Neural cell (in vitro differentiated cells): ENCODE measurements around the gene GRP. TPM values are rescaled to one million over a fixed set of nuclear protein-coding genes. Genes with fewer than 3 reads are reported as not detected.

ENCODE experiments used
- H2AFZ ChIP-seq: fragments of 200-600, 300-800 bp; sonication (generic), shearing (Covaris generic); 2 replicates; pipeline ENCODE4 v1.6.0; 2014; ENCODE audit warnings: low read depth, mild to moderate bottlenecking, antibody characterized with exemption, low read length, moderate library complexity
- H3F3A ChIP-seq: fragments of 200-600 bp; shearing (Covaris generic); 2 replicates; pipeline ENCODE4 v1.6.1; 2016; ENCODE audit warnings: mild to moderate bottlenecking, moderate library complexity, mixed read lengths, antibody characterized with exemption, low read length; ENCODE audit not compliant: insufficient read depth, poor library complexity, severe bottlenecking
- H3K27ac ChIP-seq: fragments of 200-600, 300-800 bp; sonication (generic), shearing (Covaris generic); 2 replicates; pipeline ENCODE4 v1.5.1; 2014; ENCODE audit warnings: mild to moderate bottlenecking, low read length, moderate library complexity
- H3K27me3 ChIP-seq: fragments of 300-800, 200-600 bp; sonication (generic), shearing (Covaris generic); 2 replicates; pipeline ENCODE4 v1.6.0; 2014; ENCODE audit warnings: mild to moderate bottlenecking, low read depth, low read length, moderate library complexity; ENCODE audit not compliant: insufficient read depth
- H3K36me3 ChIP-seq: fragments of 300-800, 200-600 bp; sonication (generic), shearing (Covaris generic); 2 replicates; pipeline ENCODE4 v1.5.1; 2014; ENCODE audit warnings: mild to moderate bottlenecking, antibody characterized with exemption, low read length, moderate library complexity; ENCODE audit not compliant: insufficient read depth
- H3K4me2 ChIP-seq: fragments of 300-800, 200-600 bp; sonication (generic), shearing (Covaris generic); 2 replicates; pipeline ENCODE4 v1.6.0; 2014; ENCODE audit warnings: mild to moderate bottlenecking, low read length
- H3K4me3 ChIP-seq: fragments of 300-800, 200-600 bp; sonication (generic), shearing (Covaris generic); 2 replicates; pipeline ENCODE4 v1.5.1; 2014; ENCODE audit warnings: mild to moderate bottlenecking, low read length, moderate library complexity
- H3K79me2 ChIP-seq: fragments of 200-600 bp; shearing (Covaris generic); replicated peaks from 2 replicates; pipeline ENCODE4 v1.6.0; 2014; ENCODE audit warnings: mild to moderate bottlenecking, low read length, moderate library complexity; ENCODE audit not compliant: insufficient read depth
- H3K9ac ChIP-seq: fragments of 300-800, 200-600 bp; sonication (generic), shearing (Covaris generic); 2 replicates; pipeline ENCODE4 v1.6.1; 2016; ENCODE audit warnings: mild to moderate bottlenecking, low read length, mixed read lengths
- H3K9me2 ChIP-seq: fragments of 200-600 bp; shearing (Covaris generic); 2 replicates; pipeline ENCODE4 v1.6.1; 2016; ENCODE audit warnings: mild to moderate bottlenecking, low read length, mixed read lengths; ENCODE audit not compliant: insufficient read depth
- H3K9me3 ChIP-seq: fragments of 200-600, 300-800 bp; sonication (generic), shearing (Covaris generic); 2 replicates; pipeline ENCODE4 v1.6.1; 2016; ENCODE audit warnings: mild to moderate bottlenecking, mixed run types, low read length, moderate library complexity, mixed read lengths
- H4K20me1 ChIP-seq: fragments of 200-600 bp; shearing (Covaris generic); 2 replicates; pipeline ENCODE4 v1.6.1; 2016; ENCODE audit warnings: mild to moderate bottlenecking, mixed run types; ENCODE audit not compliant: insufficient read depth
- EP300 ChIP-seq: fragments of 450-650 bp; conservative IDR thresholded peaks from 2 replicates; pipeline ENCODE4 v1.6.1; 2014; ENCODE audit warnings: antibody characterized with exemption, mild to moderate bottlenecking, moderate library complexity; ENCODE audit not compliant: poor library complexity, severe bottlenecking
- EZH2 ChIP-seq: fragments of 200-600, 300-800 bp; shearing (Covaris generic), sonication (generic); IDR thresholded peaks from 2 replicates; pipeline ENCODE4 v1.6.1; 2014; ENCODE audit warnings: antibody characterized with exemption, low read length, borderline replicate concordance, mild to moderate bottlenecking; ENCODE audit not compliant: insufficient read depth, poor library complexity, severe bottlenecking
- MXI1 ChIP-seq: fragments of 450-650 bp; conservative IDR thresholded peaks from 2 replicates; pipeline ENCODE4 v1.6.1; 2014; ENCODE audit warnings: antibody characterized with exemption, mild to moderate bottlenecking; ENCODE audit not compliant: poor library complexity, severe bottlenecking
- POLR2AphosphoS5 ChIP-seq: IDR thresholded peaks from 2 replicates; pipeline ENCODE4 v1.6.1; 2012
- RAD21 ChIP-seq: fragments of 450-650 bp; conservative IDR thresholded peaks from 2 replicates; pipeline ENCODE4 v1.6.1; 2014; ENCODE audit warnings: antibody characterized with exemption, mild to moderate bottlenecking, moderate library complexity
- SMC3 ChIP-seq: fragments of 450-650 bp; conservative IDR thresholded peaks from 2 replicates; pipeline ENCODE4 v1.6.1; 2014; ENCODE audit warnings: antibody characterized with exemption, mild to moderate bottlenecking, moderate library complexity; ENCODE audit not compliant: poor library complexity
- TAF1 ChIP-seq: IDR thresholded peaks from 2 replicates; pipeline ENCODE4 v1.6.1; 2012; ENCODE audit warnings: low read depth
- polyA plus RNA-seq: library from polyadenylated mRNA; depleted of rRNA; stranded (reverse); fragments of >200 nt; gene quantifications from 2 replicates; pipeline ENCODE4 v1.2.3, GENCODE V29; 2014
- TF ChIP-seq, protein P1 (sequence below): fragments of 450-650 bp; IDR thresholded peaks from 2 replicates; pipeline ENCODE4 v1.5.1; 2014; ENCODE audit warnings: antibody characterized with exemption, mild to moderate bottlenecking, moderate library complexity; ENCODE audit not compliant: poor library complexity, severe bottlenecking
- TF ChIP-seq, protein P2 (sequence below): IDR thresholded peaks from 2 replicates; pipeline ENCODE4 v1.6.1; 2012; ENCODE audit warnings: borderline replicate concordance

The GRP gene
- polyA plus RNA-seq, 1 donor from 2014 or later = not detected

DNA sequence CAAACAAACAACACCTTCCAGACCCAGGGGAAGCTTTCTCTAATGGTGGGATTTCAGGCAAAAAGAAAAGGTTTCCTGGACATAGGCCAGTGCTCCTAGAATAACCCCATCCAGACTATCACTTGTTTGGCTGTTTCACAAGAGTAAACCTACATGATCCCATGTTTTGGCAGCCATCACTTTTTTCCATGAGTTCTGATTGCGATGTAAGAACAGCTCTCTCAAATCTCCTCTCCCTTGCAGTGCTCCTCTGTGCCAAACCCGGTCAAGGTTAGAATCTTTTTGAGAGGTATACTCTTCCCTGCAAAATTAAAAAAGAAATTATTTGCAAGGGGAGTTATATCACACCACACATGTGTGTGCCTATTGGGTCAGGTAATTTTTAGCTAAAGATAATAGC lies 11.9 kb downstream of the GRP start:
- no peaks in the 10 kb centered on the region for H3K79me2 ChIP-seq
- no peaks in the 10 kb centered on the region for H3K36me3 ChIP-seq
- no peaks in the 10 kb centered on the region for H4K20me1 ChIP-seq
- TF ChIP-seq MXI1 (no peak), TAF1 (no peak), EZH2 (no peak), POLR2AphosphoS5 (no peak)
- TF ChIP-seq, protein P1, sequence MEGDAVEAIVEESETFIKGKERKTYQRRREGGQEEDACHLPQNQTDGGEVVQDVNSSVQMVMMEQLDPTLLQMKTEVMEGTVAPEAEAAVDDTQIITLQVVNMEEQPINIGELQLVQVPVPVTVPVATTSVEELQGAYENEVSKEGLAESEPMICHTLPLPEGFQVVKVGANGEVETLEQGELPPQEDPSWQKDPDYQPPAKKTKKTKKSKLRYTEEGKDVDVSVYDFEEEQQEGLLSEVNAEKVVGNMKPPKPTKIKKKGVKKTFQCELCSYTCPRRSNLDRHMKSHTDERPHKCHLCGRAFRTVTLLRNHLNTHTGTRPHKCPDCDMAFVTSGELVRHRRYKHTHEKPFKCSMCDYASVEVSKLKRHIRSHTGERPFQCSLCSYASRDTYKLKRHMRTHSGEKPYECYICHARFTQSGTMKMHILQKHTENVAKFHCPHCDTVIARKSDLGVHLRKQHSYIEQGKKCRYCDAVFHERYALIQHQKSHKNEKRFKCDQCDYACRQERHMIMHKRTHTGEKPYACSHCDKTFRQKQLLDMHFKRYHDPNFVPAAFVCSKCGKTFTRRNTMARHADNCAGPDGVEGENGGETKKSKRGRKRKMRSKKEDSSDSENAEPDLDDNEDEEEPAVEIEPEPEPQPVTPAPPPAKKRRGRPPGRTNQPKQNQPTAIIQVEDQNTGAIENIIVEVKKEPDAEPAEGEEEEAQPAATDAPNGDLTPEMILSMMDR = no peak
- H3K9me3 ChIP-seq = no peaks in the 10 kb centered on the region
- no peak overlapping the region for H3K4me2 ChIP-seq
- H3F3A ChIP-seq = no peaks in the 10 kb centered on the region
- H3K9me2 ChIP-seq = no peaks in the 10 kb centered on the region
- H3K27me3 ChIP-seq = no peaks in the 10 kb centered on the region
- H2AFZ ChIP-seq = no peak overlapping the region
- H3K27ac ChIP-seq = no peak overlapping the region
- H3K9ac ChIP-seq = no peak overlapping the region
- H3K4me3 ChIP-seq = no peak overlapping the region

DNA sequence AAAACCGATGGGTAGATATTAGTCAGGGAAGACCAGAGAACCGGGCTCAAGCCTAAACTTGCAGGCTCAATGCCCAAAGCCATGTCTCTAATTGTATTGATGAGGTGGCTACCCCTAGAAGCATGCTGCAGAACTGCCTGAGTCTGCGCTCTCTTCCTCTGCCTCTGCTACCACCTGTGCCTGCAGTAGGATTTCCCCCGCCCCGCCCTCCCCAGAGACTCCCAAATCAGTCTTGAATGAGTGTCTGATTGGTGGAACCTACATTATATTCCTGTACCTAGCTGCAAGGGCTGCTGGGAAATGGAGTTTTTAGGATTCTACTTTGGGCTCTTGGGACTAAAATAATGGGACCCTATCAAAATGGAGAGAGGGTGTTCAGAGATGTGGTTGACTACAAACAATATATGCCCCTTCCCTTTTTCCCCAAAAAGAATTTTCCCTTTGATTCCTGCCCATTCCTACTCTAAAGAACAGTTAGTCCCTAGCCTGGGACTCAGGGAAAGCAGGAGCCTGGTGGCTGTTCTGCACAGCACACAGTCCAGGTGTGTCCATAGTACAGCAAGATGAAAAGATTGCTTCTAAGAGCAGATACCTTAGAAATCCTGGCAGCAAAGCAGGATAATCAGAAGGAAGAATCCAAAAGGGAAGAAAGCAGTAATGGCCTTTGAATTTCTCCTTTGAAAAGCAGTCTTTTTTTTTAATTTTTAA lies 12.5 kb downstream of the GRP start:
- Histone ChIP-seq H3K9me3 (no peaks in the 10 kb centered on the region), H3K4me3 (no peak overlapping the region), H3K4me2 (no peak overlapping the region), H3K27me3 (no peaks in the 10 kb centered on the region), H2AFZ (no peak overlapping the region), H4K20me1 (no peaks in the 10 kb centered on the region), H3K27ac (no peak overlapping the region), H3F3A (no peaks in the 10 kb centered on the region), H3K9ac (no peak overlapping the region), H3K9me2 (no peaks in the 10 kb centered on the region), H3K36me3 (no peaks in the 10 kb centered on the region), H3K79me2 (no peaks in the 10 kb centered on the region)
- TF ChIP-seq, protein P1 = no peak
- TF ChIP-seq EP300 = no peak
- no peak for TF ChIP-seq RAD21
- no peak for TF ChIP-seq TAF1
- TF ChIP-seq MXI1 = no peak
- TF ChIP-seq SMC3 = no peak
- no peak for TF ChIP-seq EZH2
- TF ChIP-seq POLR2AphosphoS5 = no peak
- TF ChIP-seq, protein P2, sequence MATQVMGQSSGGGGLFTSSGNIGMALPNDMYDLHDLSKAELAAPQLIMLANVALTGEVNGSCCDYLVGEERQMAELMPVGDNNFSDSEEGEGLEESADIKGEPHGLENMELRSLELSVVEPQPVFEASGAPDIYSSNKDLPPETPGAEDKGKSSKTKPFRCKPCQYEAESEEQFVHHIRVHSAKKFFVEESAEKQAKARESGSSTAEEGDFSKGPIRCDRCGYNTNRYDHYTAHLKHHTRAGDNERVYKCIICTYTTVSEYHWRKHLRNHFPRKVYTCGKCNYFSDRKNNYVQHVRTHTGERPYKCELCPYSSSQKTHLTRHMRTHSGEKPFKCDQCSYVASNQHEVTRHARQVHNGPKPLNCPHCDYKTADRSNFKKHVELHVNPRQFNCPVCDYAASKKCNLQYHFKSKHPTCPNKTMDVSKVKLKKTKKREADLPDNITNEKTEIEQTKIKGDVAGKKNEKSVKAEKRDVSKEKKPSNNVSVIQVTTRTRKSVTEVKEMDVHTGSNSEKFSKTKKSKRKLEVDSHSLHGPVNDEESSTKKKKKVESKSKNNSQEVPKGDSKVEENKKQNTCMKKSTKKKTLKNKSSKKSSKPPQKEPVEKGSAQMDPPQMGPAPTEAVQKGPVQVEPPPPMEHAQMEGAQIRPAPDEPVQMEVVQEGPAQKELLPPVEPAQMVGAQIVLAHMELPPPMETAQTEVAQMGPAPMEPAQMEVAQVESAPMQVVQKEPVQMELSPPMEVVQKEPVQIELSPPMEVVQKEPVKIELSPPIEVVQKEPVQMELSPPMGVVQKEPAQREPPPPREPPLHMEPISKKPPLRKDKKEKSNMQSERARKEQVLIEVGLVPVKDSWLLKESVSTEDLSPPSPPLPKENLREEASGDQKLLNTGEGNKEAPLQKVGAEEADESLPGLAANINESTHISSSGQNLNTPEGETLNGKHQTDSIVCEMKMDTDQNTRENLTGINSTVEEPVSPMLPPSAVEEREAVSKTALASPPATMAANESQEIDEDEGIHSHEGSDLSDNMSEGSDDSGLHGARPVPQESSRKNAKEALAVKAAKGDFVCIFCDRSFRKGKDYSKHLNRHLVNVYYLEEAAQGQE = no peak
